GM21390 (cell line): ENCODE results near the gene NUDT8.
A peak's percentile ranks its signal among the peaks of the same experiment; 100 is the strongest.

Experiments used
- ATAC-seq: cut with Tn5 transposase; IDR thresholded peaks from one replicate; pipeline ENCODE4 v1.9.1; 2021; ENCODE audit not compliant: unreplicated experiment

NUDT8 gene, protein sequence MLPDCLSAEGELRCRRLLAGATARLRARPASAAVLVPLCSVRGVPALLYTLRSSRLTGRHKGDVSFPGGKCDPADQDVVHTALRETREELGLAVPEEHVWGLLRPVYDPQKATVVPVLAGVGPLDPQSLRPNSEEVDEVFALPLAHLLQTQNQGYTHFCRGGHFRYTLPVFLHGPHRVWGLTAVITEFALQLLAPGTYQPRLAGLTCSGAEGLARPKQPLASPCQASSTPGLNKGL

GRCh38 chr11:67629386-67630227, at the start of gene NUDT8:
NUDT8 (minus strand) TSS chr11:67629937; CDS start chr11:67629911, 26 bp downstream.
- ATAC-seq: peak; percentile 46

GRCh38 chr11:67675058-67675747, 45.5 kb upstream of the NUDT8 start:
- no peak for ATAC-seq

DNA sequence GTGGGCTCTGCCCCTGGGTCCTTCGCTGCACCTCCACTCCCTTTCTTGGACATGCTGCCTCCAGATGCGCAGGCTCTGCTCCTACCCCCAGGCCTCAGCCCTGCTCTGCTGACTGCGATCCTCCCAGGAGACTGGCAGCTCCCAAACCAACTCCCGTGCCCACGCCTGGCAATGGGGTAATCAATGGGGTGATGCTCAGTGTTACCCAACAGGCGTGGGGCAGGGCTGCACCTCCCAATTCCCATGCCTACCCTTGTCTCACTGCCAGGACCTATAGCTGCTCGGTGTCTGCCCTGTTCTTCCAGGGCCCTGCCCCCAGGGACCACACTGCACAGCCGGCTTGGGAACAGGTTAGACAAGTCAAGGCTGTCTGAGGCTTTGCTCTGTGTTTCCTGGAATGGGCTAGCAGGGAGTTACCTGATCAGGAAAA, 44.7 kb upstream of the NUDT8 start, which contains the start of gene ALDH3B2:
Gene ALDH3B2, minus strand, starts transcription at position 182 of the 430 bp plus-strand sequence. CDS start 7,688 bp downstream, outside the sequence.
- no peak for ATAC-seq

- no peak for ATAC-seq
Observed at GRCh38 chr11:67673902-67674301, 44.2 kb upstream of the NUDT8 start.

- no peak for ATAC-seq
Observed at GRCh38 chr11:67673358-67673757, 43.6 kb upstream of the NUDT8 start.

GRCh38 chr11:67671211-67671520, 41.4 kb upstream of the NUDT8 start:
- ATAC-seq: no peak

DNA sequence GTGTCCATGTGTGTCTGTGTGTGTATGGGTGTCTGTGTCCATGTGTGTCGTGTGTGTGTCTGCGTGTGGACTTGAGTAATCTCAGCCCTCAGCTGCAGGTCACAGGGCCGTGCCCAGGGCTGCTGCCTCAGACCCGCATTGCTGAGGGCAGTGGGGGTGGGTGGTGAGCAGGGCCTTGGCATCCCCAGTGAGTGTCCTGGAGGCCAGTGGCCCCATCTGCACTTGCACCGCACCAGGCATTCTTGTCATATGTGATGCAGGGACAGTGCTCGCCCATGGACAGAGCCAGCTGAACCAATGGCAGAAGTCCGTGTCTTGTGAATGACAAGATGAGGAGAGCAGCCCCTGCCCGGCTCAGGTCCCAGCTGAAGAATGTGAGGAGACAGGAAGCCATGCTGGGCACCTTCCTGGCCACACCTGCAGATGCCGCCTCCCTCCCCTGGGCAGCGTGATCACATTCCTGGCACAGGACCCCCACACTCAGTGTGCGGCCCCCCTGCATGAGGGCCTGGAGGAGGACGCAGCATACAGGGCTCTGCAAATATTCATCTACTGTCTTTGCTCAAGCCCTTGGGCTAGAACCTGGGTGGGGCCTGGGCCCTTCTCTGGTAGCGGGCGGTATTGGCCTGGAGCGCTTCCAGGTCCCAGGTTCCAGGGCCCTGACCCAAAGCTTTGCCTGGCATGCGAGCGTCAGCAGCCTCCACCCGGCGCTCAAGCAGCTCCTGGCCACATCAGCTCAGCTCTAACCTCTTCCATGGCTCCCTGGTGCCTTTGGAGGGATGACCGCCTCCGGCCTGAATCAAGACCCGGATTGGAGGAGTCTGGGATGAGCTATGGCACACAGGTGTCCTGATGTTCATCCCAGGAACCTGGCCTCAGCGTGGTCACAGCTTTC, 40.8 kb upstream of the NUDT8 start:
- no peak for ATAC-seq

- ATAC-seq: no peak
Observed at GRCh38 chr11:67668192-67668551, 38.4 kb upstream of the NUDT8 start.

- no peak for ATAC-seq
Observed at GRCh38 chr11:67667490-67668191, 37.9 kb upstream of the NUDT8 start.

DNA sequence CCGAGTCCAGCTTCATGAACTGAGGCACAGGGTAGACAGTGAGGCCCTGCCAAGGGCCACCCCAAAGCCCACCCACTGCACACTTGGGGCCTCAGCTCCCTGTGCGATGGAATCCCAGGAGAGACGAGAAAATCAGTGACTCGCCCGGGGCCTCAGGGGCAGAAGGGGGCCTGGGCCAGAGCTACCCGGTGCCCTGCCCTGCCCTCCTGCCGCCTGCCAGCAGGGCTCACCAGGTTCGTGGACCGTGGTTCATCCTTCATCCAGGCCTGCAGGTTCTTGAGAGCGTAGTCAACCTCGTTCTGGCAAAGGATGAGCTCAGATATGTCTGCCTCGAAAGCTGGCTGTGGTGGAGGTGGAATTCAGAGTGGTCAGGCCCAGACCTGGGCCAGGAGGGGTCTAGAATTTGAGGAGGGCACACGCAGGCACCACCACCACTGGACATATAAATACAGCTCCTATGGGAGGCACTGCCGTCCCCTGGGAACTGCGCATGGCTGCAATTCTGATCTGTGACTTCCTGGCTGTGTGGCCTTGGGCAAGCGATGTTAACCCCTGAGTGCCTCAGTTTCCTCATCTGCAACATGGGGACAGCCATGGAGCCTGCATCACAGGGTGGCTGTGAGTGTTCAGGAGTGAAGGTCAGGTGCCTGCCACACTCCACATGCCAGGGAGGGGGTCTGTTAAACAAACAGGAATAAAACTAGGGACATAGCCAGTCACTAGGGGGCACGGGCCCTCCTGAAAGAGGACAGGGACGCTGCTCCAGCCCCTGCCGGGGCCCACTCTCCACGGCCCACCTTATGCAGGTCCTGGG, 37.1 kb upstream of the NUDT8 start:
- no peak for ATAC-seq

DNA sequence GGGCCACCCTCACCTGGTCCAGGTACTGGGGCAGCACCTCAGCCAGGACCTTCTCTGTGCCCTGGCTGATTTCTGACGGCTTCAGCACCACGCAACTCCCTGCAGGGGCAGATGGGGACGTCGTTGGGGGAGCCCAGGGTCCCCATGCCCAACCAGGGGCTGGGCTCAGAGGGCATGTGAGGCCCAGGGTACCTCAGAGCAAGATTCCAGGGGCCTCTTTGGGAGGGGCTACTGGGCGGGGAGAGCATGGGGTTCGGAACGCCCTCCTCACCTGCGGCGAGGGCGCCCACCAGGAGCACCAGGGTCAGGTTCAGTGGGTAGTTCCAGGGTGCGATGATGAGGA, 36.5 kb upstream of the NUDT8 start:
- no peak for ATAC-seq

DNA sequence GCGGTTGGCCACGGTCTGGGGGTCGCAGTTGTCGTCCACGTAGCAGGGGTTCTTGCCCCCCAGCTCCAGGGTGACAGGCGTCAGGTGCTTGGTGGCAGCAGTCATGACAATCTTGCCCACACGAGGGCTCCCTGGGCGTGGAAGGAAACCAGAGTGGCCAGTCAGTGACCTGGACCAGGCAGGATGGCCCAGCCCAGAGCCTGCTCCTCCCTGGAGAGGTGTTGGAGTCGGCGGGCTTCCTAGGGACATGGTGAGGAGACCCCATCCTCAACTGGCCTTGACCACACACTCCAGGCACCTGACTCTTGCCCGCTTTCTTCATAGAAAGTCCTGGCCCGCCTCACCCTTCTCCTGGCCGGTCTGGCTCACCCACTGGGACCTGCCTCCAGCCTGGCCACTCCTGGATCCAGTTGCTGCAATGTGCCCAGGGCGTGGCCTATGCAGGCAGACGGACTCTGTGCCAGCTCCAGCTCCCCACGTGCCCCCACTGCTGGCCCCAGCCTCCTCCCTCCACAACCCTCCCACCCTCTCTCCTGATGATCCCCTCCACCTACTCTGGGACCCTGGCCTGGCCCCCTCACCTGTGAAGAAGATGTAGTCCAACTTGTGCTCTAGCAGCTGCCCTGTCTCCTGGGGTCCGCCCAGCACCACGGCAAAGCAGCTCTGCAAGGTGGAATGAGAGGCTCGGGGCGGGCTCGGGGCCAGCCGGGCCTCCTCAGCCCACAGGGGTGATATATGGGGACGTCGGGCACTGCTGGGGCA, 36.0 kb upstream of the NUDT8 start:
- no peak for ATAC-seq

DNA sequence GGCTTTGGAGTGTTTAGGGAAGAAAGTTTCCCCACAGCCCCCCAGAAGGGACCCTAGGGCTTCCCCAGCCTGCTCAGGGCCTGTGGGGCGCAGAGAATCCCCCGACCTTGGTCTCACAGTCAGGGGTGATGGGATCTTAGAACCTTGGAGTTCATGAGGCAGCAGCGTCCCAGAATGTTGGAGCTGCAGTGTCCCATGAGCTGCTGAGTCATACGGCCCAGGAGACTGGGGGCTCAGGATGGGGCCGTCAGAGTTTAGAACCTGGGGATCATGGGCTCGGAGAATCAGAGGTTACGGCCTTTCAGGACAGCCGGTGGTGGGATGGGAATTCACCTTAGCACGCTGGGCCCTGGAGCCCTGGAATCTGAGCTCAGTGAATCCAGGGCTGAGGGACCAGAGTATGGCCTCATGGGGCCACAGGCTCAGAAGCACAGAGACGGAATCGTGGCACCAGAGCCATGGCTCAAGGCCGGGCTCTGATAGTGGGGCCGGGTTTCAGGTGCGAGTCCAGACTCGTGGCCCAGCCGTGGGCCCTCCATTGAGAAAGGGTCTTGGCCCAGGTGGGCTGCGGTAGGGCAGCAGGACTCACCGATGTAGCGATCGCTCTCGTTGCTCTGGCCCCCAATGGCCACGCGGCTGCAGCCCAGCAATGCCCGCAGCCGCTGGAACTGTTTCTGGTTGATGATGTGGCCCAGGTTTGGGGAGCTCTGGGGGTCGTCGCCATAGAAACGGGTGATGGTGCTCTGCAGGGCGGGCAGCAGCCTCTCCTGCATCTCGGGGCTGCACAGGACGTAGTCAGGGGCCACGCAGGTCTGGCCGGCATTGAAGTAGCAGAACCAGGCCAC, 35.2 kb upstream of the NUDT8 start:
- ATAC-seq: no peak

DNA sequence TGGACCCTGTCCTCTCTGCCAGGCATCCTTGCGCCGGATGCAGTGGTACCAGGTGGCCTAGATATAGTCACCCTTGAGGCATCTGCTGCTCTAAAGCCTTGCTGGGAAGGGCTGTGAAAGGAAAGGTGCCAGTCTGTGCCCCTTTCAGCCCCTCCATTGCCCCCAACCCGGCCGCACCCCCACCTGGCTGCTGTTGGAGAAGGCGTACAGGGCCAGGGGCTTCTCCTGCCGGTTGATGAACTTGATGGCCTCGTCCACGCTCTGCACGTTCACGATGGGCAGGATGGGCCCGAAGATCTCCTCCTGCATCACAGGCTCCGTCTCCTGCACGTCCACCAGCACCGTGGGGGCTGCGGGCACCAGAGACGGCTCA, 34.5 kb upstream of the NUDT8 start:
- ATAC-seq: no peak

DNA sequence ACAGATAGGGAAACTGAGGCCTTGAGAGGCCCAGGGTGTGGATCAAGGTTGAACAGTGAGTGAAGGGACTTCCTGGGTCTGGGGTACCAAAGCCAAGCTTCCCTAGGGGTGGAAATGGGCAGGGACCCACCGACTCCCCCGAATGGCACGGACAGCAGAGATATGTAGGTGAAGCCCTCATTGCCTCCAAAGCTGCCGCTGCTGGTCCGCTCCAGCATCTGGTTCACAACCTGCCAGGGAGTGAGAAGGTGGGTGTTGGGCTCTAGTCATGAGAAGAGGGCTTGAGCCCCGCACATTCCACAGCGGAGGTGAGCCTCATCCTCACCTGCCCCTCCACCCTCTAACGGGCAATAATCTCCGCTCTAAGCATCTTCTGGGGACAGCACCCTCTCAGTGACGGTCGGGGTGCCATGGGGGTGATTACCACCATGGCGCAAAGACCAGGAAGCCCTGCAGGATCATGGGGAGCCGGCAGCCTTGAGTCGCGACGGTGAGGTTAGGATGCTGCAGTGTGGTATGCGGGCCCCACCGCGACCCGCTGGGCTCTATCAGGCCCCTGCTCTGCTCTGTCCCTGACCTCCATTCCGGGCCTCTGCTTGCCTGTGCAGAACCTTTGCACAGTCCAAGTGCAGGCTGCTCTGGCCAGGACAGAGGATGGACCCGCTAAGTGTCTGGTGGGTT, 33.9 kb upstream of the NUDT8 start:
- ATAC-seq: no peak

- ATAC-seq: no peak
Observed at GRCh38 chr11:67662835-67663531, 33.2 kb upstream of the NUDT8 start.
